Activated CD4-positive, alpha-beta T cell treated with anti-CD3 and anti-CD28 coated beads, Interleukin-2, Interleukin-4, amounts not matched to agents 100 ng/mL and 50 ng/mL, durations not matched to agents 16 hours and 8 hours (primary cell): ENCODE measurements around the gene FBXL7.
"Not testable (repeated sequence)": the region's sequence is repeated elsewhere in the genome, so short reads cannot be mapped to it uniquely, and the experiment has no call there.

Experiments
- DNase-seq: peaks from one replicate; pipeline ENCODE4 v3.0.0-alpha.2; 2020; ENCODE audit warnings: low spot score

The FBXL7 gene

DNA sequence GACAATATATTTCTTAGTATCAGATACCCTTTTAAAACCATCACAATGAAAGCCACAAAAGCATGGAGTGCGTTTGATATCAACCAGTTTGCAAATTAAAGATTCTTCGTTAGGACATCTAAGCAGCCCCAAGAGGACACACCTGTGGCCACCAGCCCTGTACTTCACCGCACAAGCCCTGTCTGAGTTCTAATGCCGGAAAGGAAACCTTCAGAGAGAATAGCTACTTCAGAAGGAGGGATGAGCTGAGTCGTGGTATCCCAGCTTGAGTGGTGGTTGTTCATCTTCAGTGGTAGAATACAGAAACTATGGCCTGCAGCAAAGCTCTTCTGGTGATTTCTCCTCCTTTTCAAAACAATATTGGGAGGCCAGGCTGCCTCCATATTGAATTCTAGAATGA, 319.6 kb downstream of the FBXL7 start:
- DNase-seq = no peak

DNA sequence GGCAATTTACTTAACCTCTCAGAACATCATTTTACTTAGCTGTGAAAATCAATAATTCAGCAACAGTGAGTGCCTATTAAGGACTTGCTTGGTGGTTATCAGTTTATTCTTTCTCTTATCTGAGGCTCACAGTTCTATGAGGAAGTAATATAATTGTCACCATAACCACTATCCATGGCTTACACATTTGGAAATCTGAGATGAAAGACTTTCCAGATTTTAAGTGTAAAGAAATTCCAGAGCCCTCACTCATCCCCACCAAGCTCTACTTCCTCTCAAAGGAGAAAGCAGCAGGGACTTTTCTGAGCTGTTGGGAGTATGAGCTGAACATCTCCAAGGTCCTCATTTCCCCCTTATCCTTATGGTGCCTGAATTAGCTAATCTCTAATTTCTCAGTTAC, 321.5 kb downstream of the FBXL7 start:
- DNase-seq = no peak

DNA sequence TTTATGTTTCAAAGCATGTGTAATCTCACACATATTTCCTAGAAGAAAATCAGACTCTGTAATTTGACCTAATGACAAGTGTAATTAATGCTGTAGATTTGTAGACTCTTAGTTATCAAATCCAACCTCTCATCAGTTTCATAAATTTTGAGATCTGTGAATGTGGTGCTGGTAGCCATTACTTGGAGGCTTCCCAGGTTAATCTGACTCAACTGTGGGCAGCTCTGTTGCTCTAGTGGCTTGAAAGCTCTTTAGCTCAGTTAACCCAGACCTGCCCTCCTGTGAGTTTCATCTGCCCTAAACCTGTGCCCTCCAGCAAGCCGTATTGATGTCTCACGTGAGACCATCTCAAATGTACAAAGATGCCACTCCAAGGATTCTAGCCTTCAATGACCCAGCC, 323.4 kb downstream of the FBXL7 start:
- no peak for DNase-seq

DNA sequence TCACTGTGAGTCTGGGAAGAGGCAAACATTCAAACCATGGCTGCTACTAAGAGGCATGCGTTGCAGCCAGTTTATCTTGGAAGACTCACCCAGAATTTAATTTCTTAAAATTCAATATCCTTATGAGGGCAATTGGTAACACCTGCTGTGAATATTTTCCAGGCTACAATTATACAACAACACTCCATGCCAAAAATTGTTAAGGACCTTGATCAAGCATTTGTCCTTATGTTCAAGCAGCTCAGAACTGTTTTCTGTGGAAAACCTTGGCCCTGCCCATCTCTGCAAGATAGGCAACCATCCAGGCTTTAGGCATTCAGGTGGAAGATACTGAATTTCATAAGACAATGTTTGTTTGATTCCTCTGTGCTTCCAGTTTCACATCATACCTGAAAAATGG, 327.8 kb downstream of the FBXL7 start:
- no peak for DNase-seq

DNA sequence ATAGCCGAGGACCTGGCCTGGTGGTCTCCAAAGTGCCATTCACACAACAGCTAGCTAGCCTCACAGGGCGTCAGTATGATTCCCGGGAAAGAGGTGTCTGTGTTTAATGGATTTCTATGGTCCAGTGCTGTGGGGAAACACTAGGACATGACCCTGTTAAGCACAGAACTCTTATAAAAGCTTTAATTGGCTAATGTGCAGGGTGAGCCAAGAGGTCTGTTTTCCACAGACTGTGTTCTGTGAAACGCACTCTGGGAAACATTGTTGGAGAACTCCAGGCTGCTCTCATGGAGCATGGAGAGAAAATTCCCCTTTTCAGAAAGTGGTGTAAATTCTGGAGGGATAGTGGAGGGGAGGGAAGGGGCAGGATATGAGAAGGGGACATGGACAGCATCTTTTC, 331.4 kb downstream of the FBXL7 start:
- DNase-seq = no peak

DNA sequence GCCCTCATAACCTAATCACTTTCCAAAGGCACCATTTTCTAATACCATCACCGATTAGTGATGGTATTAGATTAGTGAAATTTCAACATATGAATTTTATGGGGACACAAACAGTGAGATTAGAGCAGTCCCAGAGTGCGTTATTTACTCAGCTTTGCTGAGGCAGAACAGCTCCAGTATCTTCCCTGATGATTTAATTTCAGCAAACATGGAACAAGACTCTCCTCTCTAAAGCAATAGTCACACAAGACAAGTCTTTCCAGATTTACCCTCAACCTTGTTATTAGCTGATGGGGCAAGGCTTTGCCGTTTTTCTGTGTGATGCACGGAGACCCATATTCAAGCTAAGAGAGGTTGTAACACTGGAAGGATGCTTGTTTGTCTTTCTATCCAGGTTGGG, 333.4 kb downstream of the FBXL7 start:
- no peak for DNase-seq

DNA sequence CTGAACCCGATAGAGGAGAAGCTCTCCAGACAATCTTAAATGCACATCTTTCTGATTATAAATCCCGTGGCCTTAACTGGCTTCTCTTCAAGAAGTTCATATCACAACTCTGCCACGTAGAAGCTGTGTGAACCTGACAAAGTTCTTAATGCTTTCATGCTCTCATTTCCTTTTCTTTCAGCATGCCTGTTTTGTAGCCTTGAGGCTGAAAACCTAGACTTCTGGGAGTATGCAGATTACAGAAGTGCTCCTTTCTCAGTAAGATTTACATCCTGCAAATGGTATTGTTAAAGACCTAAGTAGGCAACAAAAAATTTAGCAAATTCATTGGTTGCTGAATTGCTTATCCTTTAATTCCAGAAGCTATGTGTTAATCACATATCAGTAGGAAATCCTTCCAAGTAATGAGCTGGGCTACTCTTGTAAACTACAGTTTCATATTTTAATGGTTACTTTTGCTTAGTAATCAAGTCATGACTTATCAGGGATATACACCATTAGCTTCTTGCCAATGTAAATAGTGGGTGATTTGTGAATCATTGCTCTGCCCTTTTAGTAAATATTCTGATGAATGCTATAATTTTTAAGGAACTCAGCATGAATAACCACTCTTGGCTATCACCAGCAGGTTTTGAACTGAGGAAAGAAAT, 334.7 kb downstream of the FBXL7 start:
- DNase-seq = no peak

DNA sequence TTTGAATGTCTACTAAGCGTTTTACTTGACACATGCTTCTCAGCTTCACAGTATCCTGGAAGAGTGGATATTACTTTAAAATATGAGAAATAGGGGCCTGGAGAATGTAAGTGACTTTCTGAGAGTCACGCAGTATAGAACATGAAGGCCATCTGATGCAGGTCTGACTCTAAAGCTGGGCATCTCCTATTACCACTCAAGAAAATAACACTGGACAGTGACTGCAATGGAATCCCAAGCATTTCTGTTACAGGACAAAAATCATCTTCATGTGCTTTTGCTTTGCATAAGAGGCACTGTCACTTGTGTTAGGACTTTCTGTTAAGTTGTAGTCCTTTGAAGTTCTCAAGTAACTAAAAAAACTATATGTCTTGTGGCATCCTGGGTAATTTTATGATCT, 335.5 kb downstream of the FBXL7 start:
- no peak for DNase-seq

DNA sequence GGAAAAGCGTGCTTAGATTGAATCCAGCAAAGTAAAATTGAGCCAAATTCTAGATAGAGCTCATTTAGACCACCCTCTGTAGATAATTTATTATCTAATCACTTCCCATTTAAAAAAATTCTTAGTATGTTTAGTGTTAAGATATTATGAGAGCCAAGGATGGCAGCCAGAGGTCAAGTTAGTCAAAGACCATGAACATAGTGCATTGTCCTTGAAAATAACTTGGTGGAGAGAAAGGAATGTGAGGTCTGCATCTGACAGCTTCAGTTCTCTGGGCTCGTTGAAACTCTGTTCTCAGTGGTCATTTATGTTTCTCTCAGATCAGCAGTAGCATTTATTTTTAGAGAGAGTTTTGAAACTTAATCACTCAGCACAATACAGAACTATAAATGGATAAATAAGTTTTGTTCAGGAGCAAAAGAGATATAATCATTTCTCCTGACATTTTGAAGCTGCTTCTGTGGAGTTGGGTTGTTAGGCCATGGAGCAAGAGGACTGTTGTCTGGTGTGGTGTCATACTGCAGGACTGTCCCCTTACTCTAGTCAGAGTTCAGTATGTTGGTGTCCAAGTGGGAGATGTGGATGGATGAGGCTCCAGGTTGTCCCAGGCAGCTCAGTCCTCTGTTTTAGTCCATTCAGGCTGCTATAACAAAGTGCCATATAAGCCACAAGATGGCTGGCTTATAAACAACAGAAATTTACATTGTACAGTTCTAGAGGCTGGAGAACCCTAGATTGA, 337.7 kb downstream of the FBXL7 start:
- no peak for DNase-seq

DNA sequence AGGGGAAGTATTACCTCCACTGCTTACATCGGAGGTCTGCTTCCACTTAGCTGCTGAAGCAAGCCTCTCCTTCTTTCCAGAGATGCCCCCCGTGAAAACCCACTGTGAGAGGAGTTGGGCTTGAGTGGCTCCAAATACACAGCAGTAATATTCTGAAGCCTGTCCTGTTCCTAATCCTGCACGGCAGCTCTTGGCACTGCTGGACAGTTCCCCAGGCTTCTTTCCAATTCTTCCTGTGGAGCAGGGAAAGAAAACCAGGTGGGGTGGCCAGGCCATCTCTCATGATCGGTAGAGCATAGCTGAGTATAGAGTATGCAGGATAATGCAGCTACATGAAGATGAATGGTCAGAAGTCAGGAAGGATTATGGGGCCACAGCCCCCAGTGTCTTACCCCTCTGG, 344.3 kb downstream of the FBXL7 start:
- no peak for DNase-seq

DNA sequence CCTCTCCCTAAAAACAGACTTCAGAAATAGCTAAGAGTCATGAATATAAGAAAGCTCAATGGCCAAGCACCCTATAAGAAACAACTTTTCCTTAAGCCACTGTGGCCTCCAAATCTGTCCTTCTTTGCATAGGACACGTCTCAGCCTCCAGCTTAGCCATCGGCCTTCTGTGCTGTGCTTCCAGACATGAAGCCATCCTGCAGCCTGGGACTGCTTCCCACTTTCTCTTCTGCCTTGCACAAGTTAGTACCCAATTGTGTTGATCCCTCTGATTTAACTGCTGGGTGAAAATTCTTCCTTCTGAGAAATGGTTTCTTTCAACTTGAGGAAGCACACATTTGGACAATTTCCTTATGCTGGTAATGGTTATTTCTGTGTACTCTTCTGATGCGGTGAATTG, 344.9 kb downstream of the FBXL7 start:
- no peak for DNase-seq

DNA sequence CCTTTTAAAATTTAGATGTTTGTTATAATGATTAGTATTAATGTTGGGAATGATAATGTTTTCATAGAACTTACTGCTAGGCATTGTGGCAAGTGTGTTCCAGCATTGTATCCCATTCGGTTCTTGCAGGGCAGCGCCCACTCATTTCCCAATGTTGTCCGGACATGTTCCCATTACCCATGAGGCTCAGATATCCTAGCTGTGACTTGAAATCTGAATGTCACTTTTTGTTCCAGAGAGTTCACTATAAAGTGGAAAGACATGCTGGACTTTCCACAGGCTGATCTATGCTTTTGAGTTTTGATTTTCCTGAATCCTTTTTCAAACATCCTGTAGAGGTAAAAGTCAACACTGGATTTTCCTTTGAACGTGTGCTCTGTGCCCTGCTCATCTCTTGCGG, 350.6 kb downstream of the FBXL7 start:
- no peak for DNase-seq

DNA sequence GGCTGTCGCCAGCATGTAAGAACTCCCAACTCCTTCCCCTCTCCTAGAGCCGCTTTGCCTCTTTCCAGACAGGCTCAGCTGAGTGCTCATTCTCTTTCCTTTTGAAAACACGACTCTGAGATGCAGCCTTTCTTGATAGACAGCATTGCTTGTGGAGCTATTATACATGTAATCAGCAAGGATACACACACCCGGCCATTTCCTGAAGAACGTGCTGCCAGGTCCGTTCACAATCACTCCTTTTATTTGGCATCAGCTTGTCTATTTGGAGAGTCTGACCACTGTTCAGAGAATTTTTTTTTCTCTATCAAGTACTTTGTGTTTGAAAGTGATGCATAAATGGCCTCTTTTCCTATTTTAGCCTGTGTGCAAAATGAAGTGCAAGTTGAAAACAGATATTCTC, 351.0 kb downstream of the FBXL7 start:
- DNase-seq = no peak

DNA sequence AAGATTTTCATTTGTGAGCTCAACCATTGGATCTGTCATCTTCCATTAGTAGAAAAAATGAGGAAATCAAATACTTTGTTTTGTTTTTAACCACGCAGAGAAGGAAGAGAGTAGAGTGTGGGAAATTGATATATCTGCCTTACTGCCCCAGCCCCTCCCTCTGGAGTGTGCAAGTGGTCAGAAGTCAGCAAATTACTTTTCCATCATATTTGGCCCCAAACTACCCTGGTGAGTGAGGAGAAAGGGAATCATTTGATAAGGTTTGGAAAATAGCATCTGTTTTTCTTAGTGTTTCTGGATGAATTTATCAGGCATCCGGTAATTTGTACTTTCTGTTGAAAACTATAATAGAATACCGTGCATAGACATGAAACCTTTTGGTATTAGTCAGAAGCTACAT, 352.2 kb downstream of the FBXL7 start:
- no peak for DNase-seq

DNA sequence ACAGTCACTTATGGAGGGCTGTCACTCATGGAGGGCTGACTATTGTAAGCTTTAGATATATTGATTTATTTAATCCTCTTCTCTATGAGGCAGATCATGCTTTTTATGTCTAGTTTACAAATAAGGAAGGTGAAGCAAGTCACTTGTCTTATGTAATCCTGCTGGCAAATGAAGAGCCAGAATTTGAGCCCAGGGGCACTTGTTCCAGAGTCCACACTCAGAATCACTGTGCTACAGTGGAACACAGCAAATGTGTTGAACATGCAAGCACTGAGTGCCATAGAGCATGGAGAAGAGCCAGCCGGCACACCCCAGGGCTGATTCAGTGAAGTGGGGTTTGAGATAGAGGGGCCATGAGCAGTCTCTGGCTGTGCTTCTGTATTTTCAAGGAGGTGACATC, 353.0 kb downstream of the FBXL7 start:
- no peak for DNase-seq

DNA sequence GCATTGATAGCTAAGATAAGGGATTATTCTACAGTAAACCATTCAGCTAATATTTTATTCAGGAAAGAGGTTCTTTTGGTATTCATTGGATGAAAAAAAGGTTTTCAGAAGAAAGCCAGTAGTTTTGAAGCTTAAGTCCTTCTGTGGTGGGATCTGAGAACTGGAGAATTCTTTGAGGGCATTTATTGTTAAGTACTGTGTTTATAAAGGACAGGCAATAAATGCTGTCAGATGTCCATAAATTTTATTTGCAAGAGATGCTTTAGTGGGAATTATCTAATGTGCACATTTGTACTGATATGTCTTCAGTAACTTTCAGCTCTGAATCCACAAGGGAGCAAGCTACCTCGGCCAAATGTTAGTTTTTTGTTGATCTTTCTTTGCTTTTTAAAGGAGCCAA, 358.3 kb downstream of the FBXL7 start:
- no peak for DNase-seq

DNA sequence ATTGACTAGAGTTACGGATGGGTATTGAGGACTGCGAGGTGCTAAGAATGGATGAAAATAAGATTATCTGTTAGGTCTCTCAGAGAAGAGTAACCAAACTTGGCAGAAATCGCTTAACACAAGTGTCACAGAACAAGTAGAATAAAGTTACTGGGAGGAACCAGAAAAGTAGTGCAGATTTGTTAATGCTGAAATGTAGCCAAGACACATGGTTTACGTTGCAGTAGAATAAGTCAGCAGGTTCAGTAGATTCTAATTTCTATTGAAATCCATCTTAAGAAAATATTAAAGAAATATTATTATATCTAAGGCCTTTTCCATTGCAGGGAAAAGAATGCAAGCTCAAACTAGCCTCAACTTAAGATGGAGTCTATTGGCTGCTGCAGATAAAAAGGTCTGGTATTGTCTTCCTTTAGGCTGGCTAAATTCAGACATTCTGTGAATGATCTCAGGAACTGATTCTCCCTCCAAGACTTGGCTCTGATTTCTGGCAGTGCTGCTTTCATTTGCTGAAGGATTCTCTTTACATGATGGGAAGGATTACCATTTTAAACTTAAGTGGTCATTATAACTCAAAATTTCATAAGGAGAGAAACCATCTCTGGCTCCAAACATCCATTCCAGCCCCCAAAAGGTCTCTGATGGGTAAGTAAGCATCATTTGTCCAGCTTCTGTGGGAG, 364.7 kb downstream of the FBXL7 start:
- DNase-seq = no peak

DNA sequence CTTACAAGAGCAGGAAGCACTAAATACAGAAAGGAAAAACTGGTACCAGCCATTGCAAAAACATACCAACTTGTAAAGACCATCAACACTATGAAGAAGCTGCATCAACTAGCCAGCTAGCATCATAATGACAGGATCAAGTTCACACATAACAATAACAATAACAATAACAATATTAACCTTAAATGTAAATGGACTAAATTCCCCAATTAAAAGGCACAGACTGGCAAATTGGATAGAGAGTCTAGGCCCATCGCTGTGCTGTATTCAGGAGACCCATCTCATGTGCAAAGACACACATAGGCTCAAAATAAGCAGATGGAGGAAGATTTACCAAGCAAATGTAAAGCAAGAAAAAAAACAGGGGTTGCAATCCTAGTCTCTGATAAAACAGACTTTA, 372.3 kb downstream of the FBXL7 start:
- DNase-seq = not testable (repeated sequence)

DNA sequence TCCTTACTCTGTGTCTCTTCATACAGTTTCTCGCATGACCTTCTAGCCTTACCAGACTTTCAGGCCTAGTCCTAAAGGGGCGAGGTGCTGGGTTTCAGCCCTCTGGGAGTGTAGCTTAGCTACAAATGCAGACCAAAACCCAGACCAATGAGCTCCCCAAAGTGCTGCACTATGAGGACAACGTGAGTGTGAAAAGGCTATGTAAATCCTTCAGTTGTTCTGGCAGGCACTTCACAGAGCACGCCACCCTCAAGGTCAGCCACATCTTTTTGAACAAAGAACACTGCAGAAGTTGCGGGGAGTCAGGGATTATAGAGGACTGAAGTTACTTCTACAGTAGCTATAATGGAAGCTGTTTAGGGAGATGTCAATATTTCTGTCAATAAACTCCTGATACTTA, 377.9 kb downstream of the FBXL7 start:
- no peak for DNase-seq

DNA sequence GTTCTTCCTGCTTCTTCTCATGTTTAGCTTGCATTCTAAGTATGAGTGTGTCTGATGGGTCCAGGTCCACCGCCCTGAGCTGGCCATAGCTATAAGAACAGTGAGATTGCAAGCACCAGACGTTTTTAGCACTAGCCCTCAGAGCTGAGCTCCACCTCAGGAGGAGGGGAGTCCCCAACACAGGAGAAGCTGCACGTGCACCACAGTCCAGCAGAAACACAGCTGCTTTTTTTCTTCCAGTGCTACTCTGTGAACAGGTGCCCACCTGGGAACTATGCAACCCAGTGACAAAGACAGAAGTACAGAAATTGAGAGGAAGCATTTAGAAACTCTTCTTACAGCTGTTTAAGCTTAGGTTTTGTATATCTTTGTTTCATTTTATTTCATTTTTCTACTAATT, 380.2 kb downstream of the FBXL7 start:
- no peak for DNase-seq

DNA sequence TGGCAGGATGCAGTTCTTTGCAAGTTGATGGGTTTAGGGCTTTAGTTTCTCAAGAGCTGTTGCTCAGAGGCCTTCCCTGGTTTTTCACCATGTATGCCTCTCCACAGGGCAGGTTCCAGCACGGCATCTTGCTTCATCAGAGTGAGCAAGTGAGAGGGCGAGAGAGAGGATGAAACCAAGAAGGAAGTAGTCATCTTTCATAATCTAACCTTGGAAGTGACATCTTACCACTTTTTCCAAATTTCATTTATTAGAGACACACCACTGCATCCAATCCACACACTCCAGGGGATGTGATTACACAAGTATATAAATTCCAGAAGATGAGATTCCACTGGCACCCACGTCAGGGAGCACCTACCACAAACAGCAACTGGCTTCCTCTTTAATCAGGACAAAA, 385.2 kb downstream of the FBXL7 start:
- DNase-seq = no peak

DNA sequence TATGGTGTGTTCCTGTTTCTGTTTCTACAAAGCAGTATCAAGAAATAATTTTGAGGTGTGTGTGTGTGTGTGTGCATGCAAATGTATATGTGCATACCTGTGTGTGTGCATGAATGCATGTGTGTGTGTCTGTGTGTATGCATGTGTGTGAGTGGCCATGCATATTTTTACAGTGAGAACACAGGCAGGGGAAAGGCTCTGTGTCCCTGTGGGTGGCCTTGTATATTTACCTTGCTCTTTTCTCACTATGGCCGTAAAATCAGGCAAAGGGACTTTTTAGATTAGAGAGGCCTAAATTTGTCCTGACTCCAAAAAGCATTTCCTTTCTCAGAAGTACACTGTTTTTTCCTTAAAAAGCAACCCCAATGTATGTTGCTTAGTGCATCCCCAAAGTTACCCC, 386.2 kb downstream of the FBXL7 start:
- no peak for DNase-seq

DNA sequence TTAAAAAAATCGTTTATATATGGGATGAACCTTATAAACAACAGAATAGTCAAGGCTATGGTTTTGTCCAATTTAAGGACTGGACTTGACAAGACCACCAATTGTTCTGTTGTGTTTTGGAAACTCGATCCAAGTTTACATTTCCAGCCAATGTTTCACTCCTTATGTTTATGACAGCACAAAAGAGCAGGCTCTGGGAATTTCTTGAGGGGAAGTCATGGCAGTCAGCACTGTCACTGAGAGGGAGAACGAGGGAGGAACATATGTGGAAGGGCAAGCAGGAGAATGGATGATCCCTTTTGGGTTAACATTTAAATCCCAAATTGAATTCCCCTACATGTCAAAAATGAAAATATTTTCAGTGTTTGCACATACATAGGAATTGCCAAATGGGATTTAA, 387.1 kb downstream of the FBXL7 start:
- DNase-seq = no peak

DNA sequence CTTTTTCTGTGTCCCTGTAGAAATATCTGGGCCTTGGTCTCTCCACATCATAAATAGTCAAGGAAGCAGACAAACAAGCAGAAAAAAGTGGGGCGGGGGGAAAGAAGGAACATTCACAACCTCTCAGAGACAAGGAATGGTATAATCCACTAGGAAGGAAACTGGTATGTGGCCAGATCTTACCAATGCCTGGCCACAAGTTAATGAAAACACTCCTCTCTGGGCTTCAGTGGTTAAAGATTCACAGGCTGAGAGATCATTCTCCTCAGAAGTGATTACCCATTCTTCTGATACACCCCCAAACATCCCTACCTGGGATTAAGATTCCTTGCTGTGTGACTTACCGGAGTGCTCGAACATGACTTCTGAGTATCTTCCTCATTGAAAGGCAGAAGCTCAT, 389.0 kb downstream of the FBXL7 start:
- DNase-seq = no peak
